ENCODE measurements around the gene OPN5.

- no peak for TF ChIP-seq SUZ12 (IDR thresholded peaks at IDR 0.05)
- TF ChIP-seq FOXM1 (IDR thresholded peaks at IDR 0.05; ENCODE audit: borderline replicate concordance): no peak
- TF ChIP-seq TARDBP (IDR thresholded peaks at IDR 0.05): no peak
- no peak for TF ChIP-seq ELF4 (IDR thresholded peaks at IDR 0.05)
- no peak for TF ChIP-seq ZNF384 (IDR thresholded peaks at IDR 0.05)
- no peak for TF ChIP-seq BHLHE40 (IDR thresholded peaks at IDR 0.05; ENCODE audit: borderline replicate concordance)
- TF ChIP-seq FOXA1 (IDR thresholded peaks at IDR 0.05): no peak
- TF ChIP-seq ARNT (IDR thresholded peaks at IDR 0.05): no peak
- TF ChIP-seq SP1 (IDR thresholded peaks at IDR 0.05): no peak
- no peak for TF ChIP-seq NFRKB (IDR thresholded peaks at IDR 0.05)
- no peak for TF ChIP-seq PKNOX1 (IDR thresholded peaks at IDR 0.05)
- TF ChIP-seq FOXK2 (IDR thresholded peaks at IDR 0.05): no peak
- TF ChIP-seq L3MBTL2 (conservative IDR thresholded peaks at IDR 0.05): no peak
- no peak for TF ChIP-seq HDGF (IDR thresholded peaks at IDR 0.05; ENCODE audit: borderline replicate concordance)
Observed at GRCh38 chr6:47794577-47795135, 12.8 kb downstream of the OPN5 start.

All from HEK293T (cell line).